Stimulated activated CD4-positive, alpha-beta T cell treated with anti-CD3 and anti-CD28 coated beads, Interleukin-1b, Interleukin-23, amount 100 ng/mL, for 1 hour (primary cell): ENCODE measurements around the gene TNNI2.

Experiments used
- DNase-seq, 2 donors: peaks; one replicate each; pipeline ENCODE4 v3.0.0-alpha.2; 2020; ENCODE audit warnings: low read depth in 2 of 2

The TNNI2 gene

GRCh38 chr11:1888811-1889210 lies 50.0 kb downstream of the TNNI2 start:
- DNase-seq = no peak

- DNase-seq = peak in 1 of 2 donors; percentile 47
Observed at GRCh38 chr11:1889224-1889930, 50.6 kb downstream of the TNNI2 start.

- no peak for DNase-seq
Observed at GRCh38 chr11:1889941-1890855, 51.4 kb downstream of the TNNI2 start.
